Iris pigment epithelial cell (primary cell): ENCODE measurements around the gene CLASRP.

Experiments used
- DNase-seq: peaks from one replicate; pipeline ENCODE4 v3.0.0-alpha.2; 2011; ENCODE audit warnings: low read depth

Gene CLASRP

DNA sequence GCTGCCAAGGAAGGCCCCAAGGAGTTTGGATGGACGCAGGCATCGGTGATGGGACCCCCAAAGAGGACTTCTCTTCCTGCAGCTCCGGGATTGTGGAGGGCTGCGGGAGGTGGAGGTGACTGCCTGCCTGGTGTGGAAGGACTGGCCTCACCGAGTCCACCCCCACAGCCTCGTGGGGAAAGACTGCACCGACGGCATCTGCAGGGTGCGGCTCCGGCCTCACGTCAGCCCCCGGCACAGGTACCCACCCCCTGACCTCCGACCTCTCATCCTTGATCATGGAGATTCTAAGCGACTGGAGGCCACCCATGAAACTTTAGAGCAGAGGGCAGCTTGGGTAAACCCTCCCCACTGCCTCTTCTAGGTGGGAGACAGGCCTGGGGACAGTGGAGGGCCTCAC lies 16.9 kb upstream of the CLASRP start:
- DNase-seq, result no peak

DNA sequence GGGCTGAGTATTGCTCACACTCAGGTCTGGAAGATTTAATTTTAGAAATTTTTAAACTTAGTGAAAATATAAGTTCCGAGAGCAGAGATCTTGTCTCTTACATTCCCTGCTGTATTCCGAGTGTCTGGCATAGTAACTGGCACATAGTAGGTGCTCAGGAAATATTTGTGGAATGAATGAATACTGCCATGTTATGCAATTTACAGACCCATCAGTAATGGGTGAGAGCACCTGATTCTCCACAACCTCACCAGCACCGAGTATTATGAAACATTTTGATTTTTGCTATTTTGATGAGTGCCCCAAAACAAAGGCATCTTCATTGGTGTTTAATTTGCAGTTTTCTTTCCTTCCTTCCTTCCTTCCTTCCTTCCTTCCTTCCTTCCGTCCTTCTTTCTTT lies 15.8 kb upstream of the CLASRP start:
- no peak for DNase-seq

DNA sequence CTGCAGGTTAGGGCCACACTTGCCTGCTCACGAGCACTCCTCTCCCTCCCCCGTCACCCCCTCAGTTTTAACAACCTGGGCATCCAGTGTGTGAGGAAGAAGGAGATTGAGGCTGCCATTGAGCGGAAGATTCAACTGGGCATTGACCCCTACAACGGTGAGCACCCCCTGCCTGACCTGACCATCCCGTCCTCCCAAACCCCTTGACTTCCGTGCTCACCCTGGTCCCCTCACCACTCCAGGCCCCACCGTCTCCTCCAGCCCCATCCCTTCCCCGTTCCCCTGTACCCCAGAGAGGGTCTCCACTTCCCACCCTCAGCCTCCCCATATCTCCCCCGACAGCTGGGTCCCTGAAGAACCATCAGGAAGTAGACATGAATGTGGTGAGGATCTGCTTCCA lies 13.6 kb upstream of the CLASRP start:
- DNase-seq, result no peak

DNA sequence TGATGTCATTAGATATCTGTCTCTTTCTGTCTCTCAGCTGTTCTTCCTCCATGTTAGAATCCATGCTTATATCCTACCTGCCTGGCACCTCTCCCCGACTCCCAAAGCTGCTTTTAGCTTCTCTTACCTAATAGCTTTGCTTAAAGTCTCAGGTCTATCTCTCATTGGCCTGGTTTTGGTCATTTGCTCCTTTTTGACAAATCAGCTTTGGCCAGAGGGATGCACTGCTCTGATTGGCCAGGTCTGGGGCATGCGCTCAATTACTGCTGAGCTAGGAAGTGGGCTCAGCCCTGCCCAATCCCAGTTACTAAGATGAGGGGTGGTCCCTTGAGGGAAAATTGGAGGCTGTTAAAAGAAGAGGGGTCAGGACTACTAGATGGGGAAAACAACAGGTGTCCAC lies 11.5 kb upstream of the CLASRP start:
- no peak for DNase-seq

DNA sequence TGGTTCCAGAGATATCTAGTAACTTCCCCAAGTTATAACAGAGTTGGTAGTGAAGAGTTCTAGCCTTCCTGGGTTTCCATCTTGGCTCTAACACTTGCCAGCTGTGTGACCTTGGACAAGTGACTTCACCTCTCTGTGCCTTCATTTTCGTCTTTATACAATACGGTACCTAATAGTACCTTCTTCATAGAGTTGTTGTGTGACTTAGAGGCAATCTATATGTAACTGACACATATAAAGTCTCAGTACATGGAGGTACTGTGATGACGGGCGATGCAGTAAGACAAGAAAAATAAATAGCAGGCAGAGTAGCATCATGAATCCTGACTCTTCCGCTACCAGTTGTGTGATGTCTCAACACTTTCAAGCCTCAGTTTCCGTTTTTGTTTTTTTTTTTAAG lies 8.0 kb upstream of the CLASRP start:
- DNase-seq, result no peak

DNA sequence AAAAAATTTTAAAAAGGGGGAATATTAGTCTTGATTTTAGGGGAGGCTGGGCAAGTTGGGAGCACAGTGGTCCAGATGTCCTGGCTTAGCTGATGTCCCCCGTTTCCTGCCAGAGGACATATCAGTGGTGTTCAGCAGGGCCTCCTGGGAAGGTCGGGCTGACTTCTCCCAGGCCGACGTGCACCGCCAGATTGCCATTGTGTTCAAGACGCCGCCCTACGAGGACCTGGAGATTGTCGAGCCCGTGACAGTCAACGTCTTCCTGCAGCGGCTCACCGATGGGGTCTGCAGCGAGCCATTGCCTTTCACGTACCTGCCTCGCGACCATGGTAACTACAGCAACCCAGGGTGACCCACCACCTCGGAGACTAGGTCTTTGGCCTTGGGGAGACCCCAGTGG lies 6.4 kb upstream of the CLASRP start:
- no peak for DNase-seq

DNA sequence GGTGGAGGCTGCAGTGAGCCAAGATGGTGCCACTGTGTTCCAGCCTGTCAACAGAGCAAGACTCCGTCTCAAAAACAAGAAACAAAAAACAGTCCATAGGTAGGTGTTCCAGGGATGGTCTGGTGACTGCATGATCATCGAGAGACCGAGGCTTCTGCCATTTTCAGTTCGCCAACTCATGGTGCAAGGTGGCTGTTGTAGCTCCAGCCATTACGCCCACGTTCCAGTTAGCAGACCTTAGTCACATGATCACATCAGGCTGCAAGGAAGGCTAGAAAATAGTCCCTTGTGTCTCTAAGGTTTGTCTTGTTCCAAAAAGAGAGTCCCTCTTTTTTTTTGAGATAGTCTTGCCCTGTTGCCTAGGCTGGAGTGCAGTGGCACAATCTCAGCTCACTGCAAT lies 3.1 kb upstream of the CLASRP start:
- DNase-seq, result no peak

DNA sequence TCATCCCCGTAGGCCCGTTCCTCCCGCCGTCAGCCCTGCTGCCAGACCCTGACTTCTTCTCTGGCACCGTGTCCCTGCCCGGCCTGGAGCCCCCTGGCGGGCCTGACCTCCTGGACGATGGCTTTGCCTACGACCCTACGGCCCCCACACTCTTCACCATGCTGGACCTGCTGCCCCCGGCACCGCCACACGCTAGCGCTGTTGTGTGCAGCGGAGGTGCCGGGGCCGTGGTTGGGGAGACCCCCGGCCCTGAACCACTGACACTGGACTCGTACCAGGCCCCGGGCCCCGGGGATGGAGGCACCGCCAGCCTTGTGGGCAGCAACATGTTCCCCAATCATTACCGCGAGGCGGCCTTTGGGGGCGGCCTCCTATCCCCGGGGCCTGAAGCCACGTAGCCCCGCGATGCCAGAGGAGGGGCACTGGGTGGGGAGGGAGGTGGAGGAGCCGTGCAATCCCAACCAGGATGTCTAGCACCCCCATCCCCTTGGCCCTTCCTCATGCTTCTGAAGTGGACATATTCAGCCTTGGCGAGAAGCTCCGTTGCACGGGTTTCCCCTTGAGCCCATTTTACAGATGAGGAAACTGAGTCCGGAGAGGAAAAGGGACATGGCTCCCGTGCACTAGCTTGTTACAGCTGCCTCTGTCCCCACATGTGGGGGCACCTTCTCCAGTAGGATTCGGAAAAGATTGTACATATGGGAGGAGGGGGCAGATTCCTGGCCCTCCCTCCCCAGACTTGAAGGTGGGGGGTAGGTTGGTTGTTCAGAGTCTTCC lies 1.3 kb upstream of the CLASRP start:
- no peak for DNase-seq

DNA sequence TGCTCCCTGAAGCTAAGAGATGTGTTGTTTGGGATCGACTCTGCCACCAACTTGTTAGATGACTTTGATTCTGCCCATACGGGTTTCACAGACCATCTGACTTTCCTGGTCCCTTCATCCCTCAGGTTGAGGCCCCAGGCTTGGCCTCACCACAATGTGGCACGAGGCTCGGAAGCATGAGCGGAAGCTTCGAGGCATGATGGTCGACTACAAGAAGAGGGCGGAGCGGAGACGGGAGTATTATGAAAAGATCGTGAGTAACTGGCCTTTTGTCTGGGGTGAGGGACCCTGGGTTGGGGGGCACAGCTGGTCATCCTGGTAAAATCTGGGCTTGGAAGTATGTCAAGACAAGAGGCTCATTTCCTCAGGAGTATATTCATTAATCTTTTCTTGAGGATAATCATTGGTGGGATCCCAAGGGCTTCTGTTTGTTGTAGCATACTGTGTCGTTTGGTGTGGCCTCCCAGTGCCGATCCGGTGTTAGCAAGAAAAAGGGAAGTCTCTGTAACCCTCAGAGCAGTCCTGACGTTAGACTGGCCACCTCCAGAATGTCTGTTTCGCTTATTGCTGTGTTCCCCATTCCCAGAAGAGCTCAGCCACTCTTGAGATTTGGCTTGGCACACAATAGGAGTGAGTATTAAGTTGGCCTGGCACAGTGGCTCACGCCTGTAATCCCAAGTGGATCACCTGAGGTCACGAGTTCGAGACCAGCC lies 1.4 kb downstream of the CLASRP start:
- no peak for DNase-seq

DNA sequence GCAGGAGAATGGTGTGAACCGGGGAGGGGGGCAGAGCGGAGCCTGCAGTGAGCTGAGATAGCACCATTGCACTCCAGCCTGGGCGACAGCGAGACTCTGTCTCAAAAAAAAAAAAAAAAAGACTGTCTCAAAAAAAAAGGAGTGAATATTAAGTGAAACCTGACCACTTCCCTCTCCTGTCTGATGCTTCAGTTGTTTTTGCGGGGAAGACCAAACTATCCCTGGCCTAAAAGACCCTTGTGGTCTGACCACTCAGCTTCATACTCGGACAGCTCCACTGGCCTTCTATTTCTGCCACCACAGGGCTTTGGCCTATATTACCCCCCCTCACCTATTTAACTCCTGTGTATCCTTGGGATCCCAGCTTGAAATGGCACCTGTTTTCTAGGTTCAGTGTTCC lies 2.3 kb downstream of the CLASRP start:
- no peak for DNase-seq

DNA sequence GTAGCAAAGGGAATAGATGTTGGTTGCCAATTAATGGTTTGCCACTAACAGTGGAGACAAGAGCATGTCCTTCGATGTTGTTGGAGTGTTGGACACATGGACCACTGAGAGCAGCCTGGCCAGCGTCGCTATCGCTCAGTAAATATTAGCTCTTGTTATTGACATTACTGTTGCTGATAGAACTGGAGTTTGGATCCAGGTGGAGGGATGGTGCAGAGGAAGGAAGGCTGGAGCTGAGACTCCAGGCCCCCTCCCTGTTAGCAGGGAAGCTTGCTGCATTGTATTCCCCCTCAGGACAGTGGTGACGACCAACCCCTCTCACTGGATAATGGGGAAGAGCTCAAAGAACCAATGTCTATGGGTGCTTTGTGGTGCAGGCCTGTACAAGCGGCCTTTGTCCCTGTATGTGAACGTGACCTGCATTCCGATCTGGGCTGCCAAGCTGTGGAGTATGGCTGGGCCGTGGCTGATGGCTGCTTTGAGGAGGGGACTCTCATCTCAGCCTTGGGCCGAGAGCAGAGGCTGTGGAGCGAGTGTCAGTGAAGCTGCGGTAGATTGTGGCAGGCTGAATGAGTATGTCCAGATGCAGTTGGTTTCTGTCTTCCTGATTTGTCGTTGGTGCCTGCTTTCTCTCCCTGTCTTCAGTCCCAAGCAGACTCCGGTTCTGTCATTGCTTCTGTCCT lies 7.0 kb downstream of the CLASRP start:
- no peak for DNase-seq

DNA sequence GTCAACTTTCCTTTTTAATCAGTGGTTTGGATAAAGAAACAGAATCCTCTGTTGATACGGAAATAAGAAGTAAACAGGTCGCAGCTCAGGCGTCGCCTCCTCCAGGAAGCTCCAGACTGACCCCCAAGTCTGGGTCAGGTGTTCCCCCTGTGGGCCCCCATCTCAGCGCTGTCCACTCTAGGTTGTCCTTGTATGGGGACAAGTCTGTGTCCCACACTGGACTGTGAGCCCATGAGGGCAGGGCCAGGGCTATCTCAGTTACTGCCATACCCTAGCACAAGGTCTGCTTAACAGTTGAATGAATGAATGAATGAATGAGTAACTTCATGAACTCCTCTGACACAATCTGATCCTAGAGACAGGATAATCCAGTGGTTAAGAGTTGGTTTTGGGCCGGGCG lies 7.5 kb downstream of the CLASRP start:
- DNase-seq, result no peak

DNA sequence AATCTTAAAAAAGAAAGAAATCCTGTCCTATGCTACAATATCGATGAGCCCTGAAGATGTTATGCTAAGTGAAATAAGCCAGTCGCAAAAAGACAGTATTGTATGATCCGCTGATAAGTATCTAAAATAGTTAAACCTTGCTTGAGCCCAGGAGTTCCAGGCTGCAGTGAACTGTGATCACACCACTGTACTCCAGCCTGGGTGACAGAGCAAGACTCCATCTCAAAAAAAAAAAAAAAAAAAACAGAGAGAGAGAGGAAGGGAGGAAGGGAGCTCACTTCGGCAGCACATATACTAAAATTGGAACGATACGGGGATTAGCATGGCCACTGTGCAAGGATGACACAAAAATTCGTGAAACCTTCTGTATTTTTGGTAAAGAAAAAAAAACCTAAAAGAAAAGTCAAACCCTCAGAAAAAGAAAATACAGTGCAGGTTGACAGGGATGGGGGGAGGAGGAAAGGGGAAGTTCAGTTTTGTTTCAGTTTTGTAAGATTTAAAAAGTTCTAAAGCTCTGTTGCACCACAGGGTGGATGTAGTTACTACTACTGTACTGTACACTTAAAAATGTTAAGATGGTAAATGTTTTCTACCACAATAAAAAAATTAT lies 8.4 kb downstream of the CLASRP start:
- no peak for DNase-seq

DNA sequence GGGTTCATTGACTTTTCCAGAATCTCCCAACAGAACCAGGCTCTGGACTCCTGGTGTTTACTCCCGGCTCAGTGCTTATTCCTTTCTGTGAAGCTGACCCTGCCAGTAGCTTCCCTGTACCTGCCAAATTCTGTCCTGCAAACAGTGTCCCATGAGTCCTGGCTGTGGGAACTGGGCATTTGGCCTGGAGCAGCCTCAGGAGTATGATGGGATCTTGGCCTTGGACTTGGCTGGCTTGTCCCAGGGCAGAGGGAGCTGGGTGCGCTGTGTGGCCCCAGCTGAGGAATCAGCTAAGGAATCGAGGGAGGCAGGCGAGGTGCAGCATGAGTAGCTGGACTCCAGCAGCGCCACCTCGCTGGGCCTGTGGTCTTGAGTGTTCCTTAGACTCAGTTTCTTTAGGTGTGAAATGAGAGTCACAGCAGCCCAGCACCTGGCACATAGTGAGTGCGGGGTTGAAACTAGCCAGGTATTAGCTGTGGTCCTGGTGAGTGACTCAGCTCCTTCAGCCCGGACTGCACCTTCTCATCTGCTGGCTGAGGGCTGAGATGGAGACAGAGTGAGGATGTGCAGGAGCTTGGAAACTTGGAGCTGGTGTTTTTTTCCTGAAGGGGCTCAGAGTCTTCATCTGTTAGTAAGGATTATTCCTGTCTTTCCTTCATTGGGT lies 10.4 kb downstream of the CLASRP start:
- no peak for DNase-seq

DNA sequence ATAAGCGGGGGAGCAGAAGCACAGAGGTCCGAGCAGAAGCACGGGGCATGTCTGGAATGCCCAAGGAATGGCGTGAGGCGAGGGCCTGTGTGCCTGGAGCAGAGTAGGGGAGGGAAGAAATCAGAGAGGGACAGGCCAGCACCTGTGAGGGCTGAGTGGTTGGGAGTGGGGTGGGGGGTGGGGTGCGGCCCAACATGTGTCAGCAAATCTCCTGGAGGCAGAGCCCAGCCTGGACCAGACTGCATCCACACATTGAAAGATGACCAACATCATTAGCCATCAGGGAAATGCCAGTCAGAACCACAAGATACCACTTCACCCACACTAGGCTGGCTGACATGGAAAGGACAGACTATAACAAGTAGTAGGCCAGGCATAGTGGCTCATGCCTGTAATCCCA lies 11.2 kb downstream of the CLASRP start:
- DNase-seq, result no peak

DNA sequence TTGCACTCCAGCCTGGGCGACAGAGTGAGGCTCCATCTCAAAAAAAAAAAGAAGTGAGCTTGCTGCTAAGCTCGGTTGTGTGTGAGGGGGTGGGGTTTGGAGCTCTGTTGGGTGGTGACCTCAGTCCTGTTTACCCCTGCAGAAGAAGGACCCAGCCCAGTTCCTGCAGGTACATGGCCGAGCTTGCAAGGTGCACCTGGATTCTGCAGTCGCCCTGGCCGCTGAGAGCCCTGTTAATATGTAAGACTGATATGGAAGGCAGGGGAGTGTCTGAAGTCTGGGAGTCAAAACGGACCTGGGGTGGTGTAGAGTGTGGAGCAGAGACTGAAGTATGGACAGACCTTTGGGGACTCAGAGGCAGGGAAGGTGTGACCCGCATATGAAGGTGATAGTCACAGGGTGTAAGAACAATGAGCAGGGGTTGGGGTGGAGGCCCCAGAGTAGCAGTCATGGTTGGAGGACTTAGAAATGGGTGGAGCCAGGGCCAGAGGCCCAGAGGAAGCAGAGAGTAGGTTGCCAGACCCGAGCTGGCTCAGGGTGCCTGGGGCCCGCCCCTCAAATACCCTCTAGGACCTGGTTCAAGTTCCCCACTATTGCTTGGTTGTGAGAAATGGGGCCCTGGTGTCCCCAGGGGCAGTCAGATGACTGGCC lies 13.2 kb downstream of the CLASRP start:
- DNase-seq, result no peak

DNA sequence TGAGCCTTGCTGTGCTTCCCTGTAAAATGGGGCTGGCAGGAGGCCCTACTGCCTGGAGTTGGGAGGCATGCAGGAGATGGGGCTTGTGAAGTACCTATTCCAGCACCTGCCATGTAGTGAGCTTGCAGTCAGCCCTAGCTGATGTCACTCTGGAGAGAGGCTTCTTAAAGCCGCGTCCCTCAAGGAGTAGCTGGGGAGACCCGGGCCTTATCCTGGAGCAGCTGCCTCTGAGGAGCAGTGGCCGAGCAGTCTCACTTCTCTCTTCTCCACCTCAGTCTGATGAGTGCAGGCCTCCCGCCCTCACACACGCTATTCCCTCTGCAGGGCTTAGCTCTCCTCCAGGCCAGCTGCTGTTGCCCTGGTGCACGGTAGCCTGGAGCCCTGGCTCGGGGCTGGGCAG lies 18.0 kb downstream of the CLASRP start:
- no peak for DNase-seq

DNA sequence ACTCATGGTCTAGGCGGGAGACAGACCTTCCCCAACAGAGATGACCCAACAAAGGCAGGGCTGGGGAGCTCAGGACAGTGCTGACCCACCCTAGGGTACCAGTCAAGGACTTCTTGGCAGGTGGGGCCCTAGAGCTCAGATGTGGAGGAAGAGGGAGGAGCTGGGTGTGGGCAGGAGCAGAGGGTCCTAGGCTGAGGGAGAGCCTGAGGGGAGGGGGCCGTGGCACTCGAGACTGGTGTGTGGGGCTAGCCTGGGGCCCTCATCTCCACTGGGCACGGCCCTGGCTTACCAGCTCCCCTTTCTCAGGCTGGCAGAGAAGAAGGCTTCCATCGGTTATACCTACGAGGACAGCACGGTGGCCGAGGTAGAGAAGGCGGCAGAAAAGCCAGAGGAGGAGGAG lies 18.6 kb downstream of the CLASRP start:
- DNase-seq, result no peak

DNA sequence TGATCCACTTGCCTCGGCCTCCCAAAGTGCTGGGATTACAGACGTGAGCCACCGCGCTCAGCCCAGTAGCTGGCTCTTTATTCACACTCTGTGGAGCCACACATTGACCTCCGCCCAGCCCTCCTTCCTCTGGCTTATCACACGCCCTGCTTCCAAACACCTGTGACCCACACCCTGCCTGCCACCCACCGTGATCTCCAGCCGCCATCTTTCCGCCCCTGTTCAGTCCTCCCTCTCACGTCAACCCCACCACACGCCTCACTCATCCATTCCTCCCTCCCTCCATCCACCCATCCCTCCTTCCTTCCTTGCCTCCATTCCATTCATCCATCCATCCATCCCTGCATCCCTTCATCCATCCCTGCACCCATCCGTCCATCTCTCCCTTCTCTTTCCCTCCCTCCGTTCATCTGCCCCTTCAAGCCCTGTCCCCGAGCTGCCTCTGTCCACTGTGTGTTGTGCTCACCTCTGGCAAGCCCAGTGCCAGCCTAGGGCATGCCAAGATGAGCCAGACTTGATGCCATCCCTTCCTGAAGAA lies 19.8 kb downstream of the CLASRP start:
- DNase-seq, result no peak

DNA sequence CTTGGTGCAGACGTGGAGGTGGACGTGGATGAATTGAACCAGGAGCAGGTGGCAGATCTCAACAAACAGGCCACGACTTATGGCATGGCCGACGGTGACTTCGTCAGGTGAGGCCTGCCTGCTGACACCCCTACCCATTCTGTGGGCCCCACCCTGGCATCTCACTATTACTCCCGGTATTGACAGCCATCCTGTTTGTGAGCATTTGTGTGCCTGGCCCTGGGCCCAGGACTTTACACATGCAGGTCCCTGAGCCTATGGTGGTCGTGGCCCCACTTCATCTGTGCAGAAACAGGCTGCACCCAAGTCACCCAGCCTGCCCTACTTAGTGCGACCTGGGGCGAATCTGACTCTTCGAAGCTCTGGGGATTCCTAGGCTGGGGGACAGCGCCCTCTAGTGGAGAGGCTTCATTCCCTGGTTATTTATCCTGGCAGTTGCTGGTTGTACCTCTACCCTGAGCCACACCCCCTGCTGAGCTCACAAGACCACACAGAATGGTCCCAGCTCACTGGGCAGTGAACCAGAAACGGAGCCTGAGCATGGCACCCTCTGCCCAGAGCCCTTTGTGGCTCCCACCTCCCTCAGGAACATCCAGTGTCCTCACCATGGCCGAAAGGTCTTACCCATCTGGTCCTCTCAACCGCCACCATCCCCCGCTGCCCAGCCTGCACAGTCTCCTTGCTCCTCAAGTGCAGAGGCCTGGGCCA lies 20.6 kb downstream of the CLASRP start:
- peak; percentile 82 for DNase-seq

DNA sequence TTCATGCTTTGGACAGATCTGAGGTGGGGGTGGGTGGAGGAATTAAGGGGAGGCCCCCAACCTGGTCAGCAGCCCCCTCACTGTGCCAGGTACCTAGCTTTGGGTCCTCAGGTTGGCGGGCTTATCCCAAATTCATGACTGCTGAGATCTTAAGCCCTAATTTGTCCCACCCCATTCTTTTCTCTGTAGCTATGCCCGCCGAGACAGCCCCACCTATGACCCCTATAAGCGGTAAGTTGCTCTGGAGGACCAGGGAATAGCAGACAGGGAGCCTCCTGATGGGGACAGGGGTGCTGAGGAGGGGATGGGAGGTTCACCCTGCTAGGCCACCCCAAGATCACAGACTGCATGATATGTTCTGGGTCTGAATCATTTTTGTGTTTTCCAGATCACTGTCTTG lies 23.1 kb downstream of the CLASRP start:
- no peak for DNase-seq
